ENCODE data around the gene TBCEL. TPM values are rescaled to one million over a fixed set of nuclear protein-coding genes. Genes with fewer than 3 reads are reported as not detected.
"Not testable (repeated sequence)": the region's sequence is repeated elsewhere in the genome, so short reads cannot be mapped to it uniquely, and the experiment has no call there.

Gene TBCEL
- total and polyA plus RNA-seq, 7 donors = 2.9 to 19.2 (median 8.0) TPM

GRCh38 chr11:121004206-121004840 lies 19.6 kb upstream of the TBCEL start:
- Histone ChIP-seq H3K27me3 (ENCODE audit: insufficient read depth in 3 of 3, low read length in 2 of 3) (peaks cover 0 to 4% (median 3%) of the 10 kb centered on the region in 3 donors), H3K27ac (no peak overlapping the region), H3K4me1 (no peaks in the 10 kb centered on the region), H3K36me3 (ENCODE audit: insufficient read depth in 1 of 2, low read depth in 1 of 2) (no peaks in the 10 kb centered on the region), H3K9me3 (no peaks in the 10 kb centered on the region), H3K4me3 (no peak overlapping the region)
- WGBS, 3 donors = 44 to 65% (median 49%) methylated on average over 3 to 4 of the region's 4 CpGs
- intact Hi-C loops (cut with DNase I) = no loop called here
- ATAC-seq (no peak), DNase-seq (no peak)
- TF ChIP-seq, protein P1, sequence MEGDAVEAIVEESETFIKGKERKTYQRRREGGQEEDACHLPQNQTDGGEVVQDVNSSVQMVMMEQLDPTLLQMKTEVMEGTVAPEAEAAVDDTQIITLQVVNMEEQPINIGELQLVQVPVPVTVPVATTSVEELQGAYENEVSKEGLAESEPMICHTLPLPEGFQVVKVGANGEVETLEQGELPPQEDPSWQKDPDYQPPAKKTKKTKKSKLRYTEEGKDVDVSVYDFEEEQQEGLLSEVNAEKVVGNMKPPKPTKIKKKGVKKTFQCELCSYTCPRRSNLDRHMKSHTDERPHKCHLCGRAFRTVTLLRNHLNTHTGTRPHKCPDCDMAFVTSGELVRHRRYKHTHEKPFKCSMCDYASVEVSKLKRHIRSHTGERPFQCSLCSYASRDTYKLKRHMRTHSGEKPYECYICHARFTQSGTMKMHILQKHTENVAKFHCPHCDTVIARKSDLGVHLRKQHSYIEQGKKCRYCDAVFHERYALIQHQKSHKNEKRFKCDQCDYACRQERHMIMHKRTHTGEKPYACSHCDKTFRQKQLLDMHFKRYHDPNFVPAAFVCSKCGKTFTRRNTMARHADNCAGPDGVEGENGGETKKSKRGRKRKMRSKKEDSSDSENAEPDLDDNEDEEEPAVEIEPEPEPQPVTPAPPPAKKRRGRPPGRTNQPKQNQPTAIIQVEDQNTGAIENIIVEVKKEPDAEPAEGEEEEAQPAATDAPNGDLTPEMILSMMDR (IDR thresholded peaks at IDR 0.05) = no peak

DNA sequence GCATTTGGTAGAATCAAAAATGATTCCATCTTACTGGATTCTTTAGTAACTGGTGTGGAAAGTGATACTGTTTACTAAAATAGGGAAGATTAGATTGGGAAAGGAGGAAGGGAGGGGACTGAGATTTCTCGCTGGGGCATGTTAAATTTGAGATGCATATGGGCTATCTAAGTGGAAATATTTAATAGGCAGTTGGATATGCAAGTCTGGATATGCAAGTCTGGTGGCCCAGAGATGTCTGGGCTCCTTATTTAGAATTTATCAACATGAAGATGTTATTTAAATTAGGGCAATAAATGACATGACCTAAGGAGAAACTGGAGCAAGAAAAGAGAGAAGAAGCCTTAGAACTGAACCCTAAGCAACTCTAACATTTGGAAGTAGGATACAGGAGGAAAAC lies 17.0 kb upstream of the TBCEL start:
- intact Hi-C loops (cut with DNase I) = no loop called here
- 85 to 93% (median 86%) methylated on average over 1 of the region's 1 CpG for WGBS, 3 donors

DNA sequence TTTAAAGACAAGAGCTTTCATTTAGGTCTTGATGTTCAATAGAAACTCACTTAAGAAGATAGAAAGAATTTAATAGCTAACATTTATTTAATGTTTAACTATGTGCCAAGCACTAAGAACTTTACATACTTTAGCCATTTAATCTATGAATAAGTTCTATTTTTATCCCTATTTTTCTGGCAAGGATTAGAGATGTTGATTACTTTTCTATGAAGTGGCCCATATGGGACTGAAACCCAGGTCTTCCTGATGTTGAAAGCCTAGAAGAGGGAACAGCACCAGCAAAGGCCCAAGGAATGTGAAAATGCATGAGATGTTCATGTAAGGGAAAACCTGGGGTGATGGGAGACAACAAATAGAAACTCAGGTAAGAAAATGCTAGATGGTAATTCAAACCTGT lies 15.4 kb upstream of the TBCEL start:
- Histone ChIP-seq H3K4me3 (no peak overlapping the region), H3K36me3 (ENCODE audit: insufficient read depth in 1 of 2, low read depth in 1 of 2) (no peaks in the 10 kb centered on the region), H3K27me3 (ENCODE audit: insufficient read depth in 3 of 3, low read length in 2 of 3) (peaks cover 0 to 4% (median 3%) of the 10 kb centered on the region in 3 donors), H3K9me3 (no peaks in the 10 kb centered on the region), H3K27ac (no peak overlapping the region), H3K4me1 (no peaks in the 10 kb centered on the region)
- ATAC-seq = no peak
- TF ChIP-seq, protein P1 (IDR thresholded peaks at IDR 0.05) = no peak
- intact Hi-C loops (cut with DNase I) = no loop called here
- DNase-seq = no peak

More for the DNA sequence above, 17.0 kb upstream of the TBCEL start:
- no peaks in the 10 kb centered on the region for H3K36me3 ChIP-seq (ENCODE audit: insufficient read depth in 1 of 2, low read depth in 1 of 2)
- TF ChIP-seq, protein P1 (IDR thresholded peaks at IDR 0.05) = no peak
- no peak for ATAC-seq
- H3K9me3 ChIP-seq = no peaks in the 10 kb centered on the region
- H3K27me3 ChIP-seq (ENCODE audit: insufficient read depth in 3 of 3, low read length in 2 of 3) = peaks cover 0 to 4% (median 3%) of the 10 kb centered on the region in 3 donors
- no peak for DNase-seq
- no peak overlapping the region for H3K4me3 ChIP-seq
- no peaks in the 10 kb centered on the region for H3K4me1 ChIP-seq
- no peak overlapping the region for H3K27ac ChIP-seq

DNA sequence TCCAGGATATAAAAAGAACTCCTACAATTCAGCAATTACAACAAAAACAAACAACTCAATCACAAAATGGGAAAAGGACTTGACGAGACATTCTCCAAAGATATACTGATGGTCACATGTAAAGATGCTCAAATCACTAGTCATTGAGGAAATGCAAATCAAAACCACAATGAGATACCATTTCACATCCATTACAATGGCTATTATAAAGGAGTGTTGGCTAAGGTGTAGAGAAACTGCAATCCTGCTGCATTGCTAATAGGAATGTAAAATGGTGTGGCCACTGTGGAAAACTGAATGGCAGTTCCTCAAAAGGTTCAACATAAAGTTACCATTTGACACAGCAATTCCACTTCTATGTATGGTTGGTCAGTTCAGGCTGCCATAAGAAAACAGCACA lies 11.8 kb upstream of the TBCEL start:
- Histone ChIP-seq H3K36me3 (ENCODE audit: insufficient read depth in 1 of 2, low read depth in 1 of 2) (no peaks in the 10 kb centered on the region), H3K27ac (no peak overlapping the region), H3K9me3 (no peaks in the 10 kb centered on the region), H3K27me3 (ENCODE audit: insufficient read depth in 3 of 3, low read length in 2 of 3) (peaks cover 0 to 3% (median 0%) of the 10 kb centered on the region in 3 donors), H3K4me3 (no peak overlapping the region), H3K4me1 (no peaks in the 10 kb centered on the region)
- ATAC-seq = no peak
- WGBS, 3 donors = 86 to 91% (median 89%) methylated on average over 1 of the region's 1 CpG
- DNase-seq = no peak
- TF ChIP-seq, protein P1 (IDR thresholded peaks at IDR 0.05) = no peak
- intact Hi-C loops (cut with DNase I) = no loop called here

GRCh38 chr11:121018746-121019145 lies 5.2 kb upstream of the TBCEL start:
- intact Hi-C loops (cut with DNase I) = no loop called here
- TF ChIP-seq, protein P1 (IDR thresholded peaks at IDR 0.05) = no peak
- DNase-seq (no peak), ATAC-seq (no peak)
- no peaks in the 10 kb centered on the region for H3K27me3 ChIP-seq (ENCODE audit: insufficient read depth in 3 of 3, low read length in 2 of 3)
- no peaks in the 10 kb centered on the region for H3K9me3 ChIP-seq
- no peaks in the 10 kb centered on the region for H3K4me1 ChIP-seq
- no peak overlapping the region for H3K27ac ChIP-seq
- WGBS, 3 donors = 36 to 55% (median 44%) methylated on average over 1 of the region's 1 CpG
- H3K4me3 ChIP-seq = no peak overlapping the region
- H3K36me3 ChIP-seq (ENCODE audit: insufficient read depth in 1 of 2, low read depth in 1 of 2) = no peaks in the 10 kb centered on the region

GRCh38 chr11:121021718-121022117 lies 2.2 kb upstream of the TBCEL start:
- DNase-seq; H3K4me3 ChIP-seq; intact Hi-C loops (cut with DNase I); ATAC-seq; H3K36me3 ChIP-seq (ENCODE audit: insufficient read depth in 1 of 2, low read depth in 1 of 2); H3K9me3 ChIP-seq; H3K27ac ChIP-seq; H3K27me3 ChIP-seq (ENCODE audit: insufficient read depth in 3 of 3, low read length in 2 of 3): not testable (repeated sequence)
- H3K4me1 ChIP-seq = peaks cover 12% of the 10 kb centered on the region
- WGBS, 3 donors = 92 to 95% (median 95%) methylated on average over 29 to 36 of the region's 36 CpGs

Data from psoas muscle (tissue), 8 donors.